Lung (tissue), 12 donors: ENCODE measurements around the gene PKIG. TPM values are rescaled to one million over a fixed set of nuclear protein-coding genes. Genes with fewer than 3 reads are reported as not detected.

Experiments used
- ATAC-seq: fragments of 200-7000 bp; cut with Tn5 transposase; one replicate; pipeline ENCODE4 v1.9.1; 2020; ENCODE audit warnings: moderate number of reproducible peaks; ENCODE audit not compliant: insufficient read depth, low FRiP score
- DNase-seq, 3 donors: peaks; one replicate each; pipeline ENCODE4 v3.0.0-alpha.2; 2013 to 2017
- H3K27ac ChIP-seq, 2 donors: one replicate each; pipeline ENCODE4 v1.5.1; 2013; ENCODE audit warnings: mild to moderate bottlenecking in 2 of 2, moderate library complexity in 2 of 2, control low read depth in 1 of 2, inconsistent platforms in 1 of 2, low read depth in 1 of 2, low read length in 1 of 2
- H3K27me3 ChIP-seq, 3 donors: one replicate each; pipeline ENCODE4 v1.5.1; 2013; ENCODE audit warnings: low read length in 2 of 3; ENCODE audit not compliant: control insufficient read depth in 3 of 3, insufficient read depth in 3 of 3
- H3K36me3 ChIP-seq, 4 donors: one replicate each; pipeline ENCODE4 v1.5.1; 2013; ENCODE audit warnings: low read length in 4 of 4, mild to moderate bottlenecking in 1 of 4, moderate library complexity in 1 of 4; ENCODE audit not compliant: control insufficient read depth in 4 of 4, insufficient read depth in 4 of 4
- H3K4me1 ChIP-seq, 5 donors: one replicate each; pipeline ENCODE4 v1.5.1; 2013; ENCODE audit warnings: low read length in 5 of 5, mild to moderate bottlenecking in 2 of 5, moderate library complexity in 1 of 5; ENCODE audit not compliant: control insufficient read depth in 5 of 5, insufficient read depth in 5 of 5
- H3K4me3 ChIP-seq: one replicate; pipeline ENCODE4 v1.5.1; 2013; ENCODE audit warnings: mild to moderate bottlenecking, control low read depth, moderate library complexity
- H3K9ac ChIP-seq, 2 donors: one replicate each; pipeline ENCODE4 v1.5.1; 2013; ENCODE audit warnings: low read length in 2 of 2, control low read depth in 1 of 2; ENCODE audit not compliant: insufficient read depth in 1 of 2
- H3K9me3 ChIP-seq, 4 donors: one replicate each; pipeline ENCODE4 v1.5.1; 2013; ENCODE audit warnings: low read length in 3 of 4, mild to moderate bottlenecking in 1 of 4, moderate library complexity in 1 of 4; ENCODE audit not compliant: control insufficient read depth in 4 of 4, insufficient read depth in 3 of 4
- CTCF ChIP-seq: IDR thresholded peaks from 2 replicates; pipeline ENCODE4 v1.5.1; 2012; ENCODE audit warnings: mild to moderate bottlenecking; ENCODE audit errors: control extremely low read depth, extremely low read depth
- WGBS, 2 donors: extraction: QIAGEN DNeasy Blood & Tissue Kit; methylation state at CpG; one replicate each; pipeline ENCODE4 v1.1.7; 2013; 5-methylcytosine and 5-hydroxymethylcytosine counted together
- polyA plus RNA-seq, 2 donors: library from polyadenylated mRNA; stranded (reverse); fragments of 200-250 nt; gene quantifications; one replicate each; pipeline ENCODE4 v1.2.1, GENCODE V29; 2013
- total RNA-seq, 2 donors: library from RNA; depleted of rRNA in 1 of 2; stranded (reverse); fragments of >200 nt in 1 of 2; gene quantifications; one replicate each; pipeline ENCODE4 v1.2.1, GENCODE V29; 2014 to 2021
- donor health status: control.
- donor health status: control.
- donor health status: Bipolar disorder and iron deficiency.
- donor health status: healthy.
- donor health status: DM: yes; HTN: yes; CAD: no.

The PKIG gene
- total and polyA plus RNA-seq, 4 donors: 45.7 to 67.8 (median 63.0) TPM

GRCh38 chr20:44630297-44630696 is 47.9 kb downstream of the PKIG start:
- ATAC-seq (no peak), DNase-seq (no peak)
- Histone ChIP-seq H3K4me3 (no peak overlapping the region), H3K27me3 (no peaks in the 10 kb centered on the region), H3K27ac (no peak overlapping the region), H3K9me3 (no peaks in the 10 kb centered on the region), H3K4me1 (peaks cover 0 to 10% (median 0%) of the 10 kb centered on the region in 5 donors), H3K9ac (no peak overlapping the region), H3K36me3 (peaks cover 0 to 1% (median 0%) of the 10 kb centered on the region in 4 donors)
- WGBS, 2 donors: 95 to 96% methylated on average over 5 of the region's 5 CpGs
- no peak for TF ChIP-seq CTCF

- no peak for ATAC-seq
- no peak overlapping the region for H3K27ac ChIP-seq
- 75 to 80% methylated on average over 8 of the region's 8 CpGs for WGBS, 2 donors
Measured at GRCh38 chr20:44632103-44632752, 49.8 kb downstream of the PKIG start.

GRCh38 chr20:44633187-44633810 is 50.9 kb downstream of the PKIG start:
- Histone ChIP-seq H3K4me3 (no peak overlapping the region), H3K27ac (no peak overlapping the region), H3K4me1 (peaks cover 0 to 10% (median 0%) of the 10 kb centered on the region in 5 donors), H3K27me3 (no peaks in the 10 kb centered on the region), H3K9me3 (no peaks in the 10 kb centered on the region), H3K9ac (no peak overlapping the region), H3K36me3 (peaks cover 0 to 1% (median 0%) of the 10 kb centered on the region in 4 donors)
- no peak for TF ChIP-seq CTCF
- no peak for ATAC-seq
- DNase-seq: no peak
- WGBS, 2 donors: 75 to 86% methylated on average over 3 of the region's 3 CpGs

More at GRCh38 chr20:44632103-44632752, 49.8 kb downstream of the PKIG start:
- H3K9me3 ChIP-seq: no peaks in the 10 kb centered on the region
- H3K9ac ChIP-seq: no peak overlapping the region
- H3K36me3 ChIP-seq: peaks cover 0 to 1% (median 0%) of the 10 kb centered on the region in 4 donors
- H3K4me1 ChIP-seq: peaks cover 0 to 10% (median 0%) of the 10 kb centered on the region in 5 donors
- no peak for TF ChIP-seq CTCF
- DNase-seq: no peak
- H3K4me3 ChIP-seq: no peak overlapping the region
- no peaks in the 10 kb centered on the region for H3K27me3 ChIP-seq
